ENCODE data around the gene BANP. TPM values are rescaled to one million over a fixed set of nuclear protein-coding genes. Genes with fewer than 3 reads are reported as not detected.
"Not testable (repeated sequence)": the region's sequence is repeated elsewhere in the genome, so short reads cannot be mapped to it uniquely, and the experiment has no call there.

The BANP gene
- total RNA-seq, 1 experiment from 2014 or later, result 22.6 TPM

DNA sequence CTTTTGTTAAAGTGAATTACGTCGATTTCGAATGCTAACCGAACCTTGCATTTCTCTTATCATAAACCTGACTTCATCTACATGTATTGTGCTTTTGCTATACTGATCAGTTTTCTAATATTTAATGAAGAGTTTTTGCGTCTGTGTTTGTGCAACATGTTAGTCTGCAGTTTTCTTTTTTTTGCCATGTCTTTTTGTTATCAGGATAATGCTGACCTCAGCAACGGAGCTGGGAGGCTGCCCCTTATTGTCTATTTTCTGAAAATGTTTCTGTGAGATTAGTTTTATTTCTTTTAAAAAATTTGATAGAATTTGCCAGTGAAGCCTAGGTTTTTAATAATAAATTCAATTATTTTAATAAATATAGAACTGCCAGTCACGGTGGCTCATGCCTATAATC, 40.9 kb downstream of the BANP start:
- H3K36me3 ChIP-seq (ENCODE audit: control insufficient read depth, insufficient read depth, low read length); ATAC-seq; intact Hi-C loops (cut with micrococcal nuclease; ENCODE audit: unreplicated experiment); H3K27me3 ChIP-seq (ENCODE audit: control insufficient read depth, insufficient read depth, low read length); POLR2A ChIA-PET; BruUV-seq (replicated peaks); H3K9me3 ChIP-seq (ENCODE audit: control insufficient read depth, insufficient read depth, low read depth, low read length); DNase-seq (ENCODE audit: low read depth, low spot score); CTCF ChIA-PET; in situ Hi-C loops (cut with HindIII; ENCODE audit: low pct_unique_long_range_greater_than_20kb, low sequenced_read_pairs); H3K4me3 ChIP-seq (ENCODE audit: low read depth in 2 of 2, low read length in 2 of 2); H3K4me1 ChIP-seq (ENCODE audit: control insufficient read depth, insufficient read depth, low read length); H3K27ac ChIP-seq (ENCODE audit: low read length): not testable (repeated sequence)

DNA sequence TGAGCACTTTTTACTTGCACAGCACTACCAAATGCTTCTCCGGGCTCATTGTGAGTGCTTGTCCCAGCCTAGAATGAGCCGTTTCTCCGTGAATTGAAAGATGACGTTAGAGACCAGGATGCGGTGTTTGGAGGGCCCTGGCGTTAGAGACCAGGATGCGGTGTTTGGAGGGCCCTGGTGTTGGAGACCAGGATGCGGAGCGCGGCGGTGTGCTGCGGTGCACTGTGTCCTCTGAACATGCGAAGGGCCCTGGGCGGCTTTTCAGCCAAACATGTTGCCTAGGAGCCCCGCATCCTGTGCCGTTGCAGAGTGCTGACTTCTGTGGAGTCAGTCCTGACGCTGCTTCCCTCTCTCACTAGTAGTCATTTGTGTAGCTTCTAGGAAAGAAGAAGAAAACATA, 42.7 kb downstream of the BANP start:
- no peaks in the 10 kb centered on the region for H3K4me1 ChIP-seq (ENCODE audit: control insufficient read depth, insufficient read depth, low read length)
- TF ChIP-seq POLR2AphosphoS5 (IDR thresholded peaks at IDR 0.05; ENCODE audit: low read depth, low read length) (no peak), TCF7L2 (IDR thresholded peaks at IDR 0.05; ENCODE audit: low read depth, low read length) (no peak), SIN3A (IDR thresholded peaks at IDR 0.05; ENCODE audit: borderline replicate concordance, insufficient read depth, low read depth, low read length) (no peak)
- TF ChIP-seq, protein P1, sequence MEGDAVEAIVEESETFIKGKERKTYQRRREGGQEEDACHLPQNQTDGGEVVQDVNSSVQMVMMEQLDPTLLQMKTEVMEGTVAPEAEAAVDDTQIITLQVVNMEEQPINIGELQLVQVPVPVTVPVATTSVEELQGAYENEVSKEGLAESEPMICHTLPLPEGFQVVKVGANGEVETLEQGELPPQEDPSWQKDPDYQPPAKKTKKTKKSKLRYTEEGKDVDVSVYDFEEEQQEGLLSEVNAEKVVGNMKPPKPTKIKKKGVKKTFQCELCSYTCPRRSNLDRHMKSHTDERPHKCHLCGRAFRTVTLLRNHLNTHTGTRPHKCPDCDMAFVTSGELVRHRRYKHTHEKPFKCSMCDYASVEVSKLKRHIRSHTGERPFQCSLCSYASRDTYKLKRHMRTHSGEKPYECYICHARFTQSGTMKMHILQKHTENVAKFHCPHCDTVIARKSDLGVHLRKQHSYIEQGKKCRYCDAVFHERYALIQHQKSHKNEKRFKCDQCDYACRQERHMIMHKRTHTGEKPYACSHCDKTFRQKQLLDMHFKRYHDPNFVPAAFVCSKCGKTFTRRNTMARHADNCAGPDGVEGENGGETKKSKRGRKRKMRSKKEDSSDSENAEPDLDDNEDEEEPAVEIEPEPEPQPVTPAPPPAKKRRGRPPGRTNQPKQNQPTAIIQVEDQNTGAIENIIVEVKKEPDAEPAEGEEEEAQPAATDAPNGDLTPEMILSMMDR (IDR thresholded peaks at IDR 0.05), result no peak
- TF ChIP-seq, protein P2, sequence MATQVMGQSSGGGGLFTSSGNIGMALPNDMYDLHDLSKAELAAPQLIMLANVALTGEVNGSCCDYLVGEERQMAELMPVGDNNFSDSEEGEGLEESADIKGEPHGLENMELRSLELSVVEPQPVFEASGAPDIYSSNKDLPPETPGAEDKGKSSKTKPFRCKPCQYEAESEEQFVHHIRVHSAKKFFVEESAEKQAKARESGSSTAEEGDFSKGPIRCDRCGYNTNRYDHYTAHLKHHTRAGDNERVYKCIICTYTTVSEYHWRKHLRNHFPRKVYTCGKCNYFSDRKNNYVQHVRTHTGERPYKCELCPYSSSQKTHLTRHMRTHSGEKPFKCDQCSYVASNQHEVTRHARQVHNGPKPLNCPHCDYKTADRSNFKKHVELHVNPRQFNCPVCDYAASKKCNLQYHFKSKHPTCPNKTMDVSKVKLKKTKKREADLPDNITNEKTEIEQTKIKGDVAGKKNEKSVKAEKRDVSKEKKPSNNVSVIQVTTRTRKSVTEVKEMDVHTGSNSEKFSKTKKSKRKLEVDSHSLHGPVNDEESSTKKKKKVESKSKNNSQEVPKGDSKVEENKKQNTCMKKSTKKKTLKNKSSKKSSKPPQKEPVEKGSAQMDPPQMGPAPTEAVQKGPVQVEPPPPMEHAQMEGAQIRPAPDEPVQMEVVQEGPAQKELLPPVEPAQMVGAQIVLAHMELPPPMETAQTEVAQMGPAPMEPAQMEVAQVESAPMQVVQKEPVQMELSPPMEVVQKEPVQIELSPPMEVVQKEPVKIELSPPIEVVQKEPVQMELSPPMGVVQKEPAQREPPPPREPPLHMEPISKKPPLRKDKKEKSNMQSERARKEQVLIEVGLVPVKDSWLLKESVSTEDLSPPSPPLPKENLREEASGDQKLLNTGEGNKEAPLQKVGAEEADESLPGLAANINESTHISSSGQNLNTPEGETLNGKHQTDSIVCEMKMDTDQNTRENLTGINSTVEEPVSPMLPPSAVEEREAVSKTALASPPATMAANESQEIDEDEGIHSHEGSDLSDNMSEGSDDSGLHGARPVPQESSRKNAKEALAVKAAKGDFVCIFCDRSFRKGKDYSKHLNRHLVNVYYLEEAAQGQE (IDR thresholded peaks at IDR 0.05; ENCODE audit: insufficient read depth in 1 of 2, low read depth in 2 of 2, low read length in 1 of 2), result no peak
- BruUV-seq (replicated peaks), result no TSS peak
- intact Hi-C loops (cut with micrococcal nuclease; ENCODE audit: unreplicated experiment) (no loop called here), in situ Hi-C loops (cut with HindIII; ENCODE audit: low pct_unique_long_range_greater_than_20kb, low sequenced_read_pairs) (no loop called here)
- H3K27me3 ChIP-seq (ENCODE audit: control insufficient read depth, insufficient read depth, low read length), result no peaks in the 10 kb centered on the region
- no peaks in the 10 kb centered on the region for H3K9me3 ChIP-seq (ENCODE audit: control insufficient read depth, insufficient read depth, low read depth, low read length)
- POLR2A ChIA-PET, result no interaction called here
- CTCF ChIA-PET, result no interaction called here
- H3K27ac ChIP-seq (ENCODE audit: low read length), result no peak overlapping the region
- H3K36me3 ChIP-seq (ENCODE audit: control insufficient read depth, insufficient read depth, low read length), result no peaks in the 10 kb centered on the region
- H3K4me3 ChIP-seq (ENCODE audit: low read depth in 2 of 2, low read length in 2 of 2), result no peak overlapping the region
- ATAC-seq (no peak), DNase-seq (ENCODE audit: low read depth, low spot score) (no peak)

- ChIA-PET CTCF (no interaction called here), POLR2A (no interaction called here)
- TF ChIP-seq, protein P2 (IDR thresholded peaks at IDR 0.05; ENCODE audit: insufficient read depth in 1 of 2, low read depth in 2 of 2, low read length in 1 of 2), result no peak
- TF ChIP-seq, protein P1 (IDR thresholded peaks at IDR 0.05), result no peak
- TF ChIP-seq POLR2AphosphoS5 (IDR thresholded peaks at IDR 0.05; ENCODE audit: low read depth, low read length) (no peak), TCF7L2 (IDR thresholded peaks at IDR 0.05; ENCODE audit: low read depth, low read length) (no peak), SIN3A (IDR thresholded peaks at IDR 0.05; ENCODE audit: borderline replicate concordance, insufficient read depth, low read depth, low read length) (no peak)
- in situ Hi-C loops (cut with HindIII; ENCODE audit: low pct_unique_long_range_greater_than_20kb, low sequenced_read_pairs), result no loop called here
- no peaks in the 10 kb centered on the region for H3K9me3 ChIP-seq (ENCODE audit: control insufficient read depth, insufficient read depth, low read depth, low read length)
- BruUV-seq (replicated peaks), result no TSS peak
- H3K4me1 ChIP-seq (ENCODE audit: control insufficient read depth, insufficient read depth, low read length), result no peaks in the 10 kb centered on the region
- no peaks in the 10 kb centered on the region for H3K36me3 ChIP-seq (ENCODE audit: control insufficient read depth, insufficient read depth, low read length)
- intact Hi-C loops (cut with micrococcal nuclease; ENCODE audit: unreplicated experiment), result no loop called here
- no peak overlapping the region for H3K4me3 ChIP-seq (ENCODE audit: low read depth in 2 of 2, low read length in 2 of 2)
- H3K27me3 ChIP-seq (ENCODE audit: control insufficient read depth, insufficient read depth, low read length), result no peaks in the 10 kb centered on the region
- no peak for ATAC-seq
- H3K27ac ChIP-seq (ENCODE audit: low read length), result no peak overlapping the region
- no peak for DNase-seq (ENCODE audit: low read depth, low spot score)
These were observed 44.4 kb downstream of the BANP start for GRCh38 chr16:87995644-87996043.
